Astrocyte (in vitro differentiated cells and primary cell): ENCODE data around the gene CACNA1H.

Experiments
- EZH2 ChIP-seq: IDR thresholded peaks from 2 replicates; pipeline ENCODE4 v1.6.1; 2012; ENCODE audit warnings: mild to moderate bottlenecking, low read length, inconsistent platforms; ENCODE audit not compliant: insufficient read depth
- TF ChIP-seq, protein P1 (sequence below): IDR thresholded peaks from 2 replicates; pipeline ENCODE4 v1.5.1; 2011; ENCODE audit warnings: low read depth, mild to moderate bottlenecking, inconsistent platforms, low read length, moderate library complexity; ENCODE audit not compliant: insufficient read depth

DNA sequence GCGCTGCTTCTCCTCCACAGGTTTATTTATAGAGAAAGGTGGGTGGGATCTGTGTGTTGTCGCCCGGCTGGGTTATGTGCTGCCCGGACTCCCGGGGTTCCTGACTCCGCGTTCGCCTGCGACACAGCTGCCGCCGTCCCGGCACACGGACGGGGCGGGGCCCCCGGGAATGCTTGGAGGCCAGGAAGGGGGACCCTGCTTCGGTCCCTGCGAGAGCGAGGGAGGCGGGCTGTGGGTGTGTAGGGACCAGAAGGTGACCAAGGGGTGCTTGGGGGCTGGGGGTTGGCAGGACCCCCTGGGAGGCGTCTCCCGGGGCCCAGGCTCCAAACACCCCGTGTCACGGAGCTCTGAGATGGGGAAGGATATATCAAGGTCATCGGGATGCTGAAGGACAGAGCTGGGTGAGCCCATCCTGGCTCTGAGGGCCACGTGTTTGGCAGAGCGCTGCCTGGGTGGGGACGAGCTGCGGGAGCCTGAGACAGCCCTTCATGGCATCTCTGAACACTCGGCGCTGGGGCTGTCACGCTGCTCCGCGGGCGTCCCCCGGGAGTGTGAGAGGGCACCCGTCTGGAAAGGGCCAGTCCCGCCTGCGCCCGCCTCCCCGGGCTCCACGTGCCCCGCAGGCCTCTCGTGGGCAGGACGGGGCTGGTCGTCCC is 4.2 kb downstream of the CACNA1H start:
- TF ChIP-seq, protein P1, sequence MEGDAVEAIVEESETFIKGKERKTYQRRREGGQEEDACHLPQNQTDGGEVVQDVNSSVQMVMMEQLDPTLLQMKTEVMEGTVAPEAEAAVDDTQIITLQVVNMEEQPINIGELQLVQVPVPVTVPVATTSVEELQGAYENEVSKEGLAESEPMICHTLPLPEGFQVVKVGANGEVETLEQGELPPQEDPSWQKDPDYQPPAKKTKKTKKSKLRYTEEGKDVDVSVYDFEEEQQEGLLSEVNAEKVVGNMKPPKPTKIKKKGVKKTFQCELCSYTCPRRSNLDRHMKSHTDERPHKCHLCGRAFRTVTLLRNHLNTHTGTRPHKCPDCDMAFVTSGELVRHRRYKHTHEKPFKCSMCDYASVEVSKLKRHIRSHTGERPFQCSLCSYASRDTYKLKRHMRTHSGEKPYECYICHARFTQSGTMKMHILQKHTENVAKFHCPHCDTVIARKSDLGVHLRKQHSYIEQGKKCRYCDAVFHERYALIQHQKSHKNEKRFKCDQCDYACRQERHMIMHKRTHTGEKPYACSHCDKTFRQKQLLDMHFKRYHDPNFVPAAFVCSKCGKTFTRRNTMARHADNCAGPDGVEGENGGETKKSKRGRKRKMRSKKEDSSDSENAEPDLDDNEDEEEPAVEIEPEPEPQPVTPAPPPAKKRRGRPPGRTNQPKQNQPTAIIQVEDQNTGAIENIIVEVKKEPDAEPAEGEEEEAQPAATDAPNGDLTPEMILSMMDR: no peak
- TF ChIP-seq EZH2: no peak
